NCI-H2227 (cell line): Measurements from ENCODE around the gene ATP5F1B.
"Not testable (repeated sequence)": the region's sequence is repeated elsewhere in the genome, so short reads cannot be mapped to it uniquely, and the experiment has no call there.

Source experiments
- DNase-seq: peaks from one replicate; lab custom pipeline; 2025; ENCODE audit not compliant: unreplicated experiment; lab: John Stamatoyannopoulos, UW

ATP5F1B gene

GRCh38 chr12:56653781-56654180 lies 8.0 kb upstream of the ATP5F1B start:
- not testable (repeated sequence) for DNase-seq

GRCh38 chr12:56648023-56648422 lies 2.2 kb upstream of the ATP5F1B start:
- DNase-seq = not testable (repeated sequence)

- DNase-seq = peak; percentile 34
Measured at GRCh38 chr12:56645201-56645716, 525 bp downstream of the ATP5F1B start.

DNA sequence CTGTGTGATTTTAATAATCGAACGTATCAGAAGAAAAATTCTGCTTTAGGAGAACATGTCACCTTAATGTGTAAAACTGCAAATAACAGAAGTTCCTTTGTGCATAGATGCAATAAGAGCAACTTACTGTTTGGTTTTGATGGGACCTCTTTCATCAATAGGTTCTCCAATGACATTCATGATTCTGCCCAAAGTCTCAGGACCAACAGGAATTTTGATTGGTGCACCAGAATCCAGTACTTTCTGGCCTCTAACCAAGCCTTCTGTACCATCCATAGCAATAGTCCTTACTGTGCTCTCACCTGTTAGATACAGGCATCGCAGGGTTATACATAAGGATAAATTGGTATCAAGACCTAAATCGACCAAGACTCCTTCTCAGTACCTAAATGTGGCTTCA lies 1.1 kb downstream of the ATP5F1B start:
- no peak for DNase-seq

- no peak for DNase-seq
Measured at GRCh38 chr12:56641219-56641618, 4.6 kb downstream of the ATP5F1B start.

GRCh38 chr12:56637621-56638020 lies 8.2 kb downstream of the ATP5F1B start:
- DNase-seq = no peak

DNA sequence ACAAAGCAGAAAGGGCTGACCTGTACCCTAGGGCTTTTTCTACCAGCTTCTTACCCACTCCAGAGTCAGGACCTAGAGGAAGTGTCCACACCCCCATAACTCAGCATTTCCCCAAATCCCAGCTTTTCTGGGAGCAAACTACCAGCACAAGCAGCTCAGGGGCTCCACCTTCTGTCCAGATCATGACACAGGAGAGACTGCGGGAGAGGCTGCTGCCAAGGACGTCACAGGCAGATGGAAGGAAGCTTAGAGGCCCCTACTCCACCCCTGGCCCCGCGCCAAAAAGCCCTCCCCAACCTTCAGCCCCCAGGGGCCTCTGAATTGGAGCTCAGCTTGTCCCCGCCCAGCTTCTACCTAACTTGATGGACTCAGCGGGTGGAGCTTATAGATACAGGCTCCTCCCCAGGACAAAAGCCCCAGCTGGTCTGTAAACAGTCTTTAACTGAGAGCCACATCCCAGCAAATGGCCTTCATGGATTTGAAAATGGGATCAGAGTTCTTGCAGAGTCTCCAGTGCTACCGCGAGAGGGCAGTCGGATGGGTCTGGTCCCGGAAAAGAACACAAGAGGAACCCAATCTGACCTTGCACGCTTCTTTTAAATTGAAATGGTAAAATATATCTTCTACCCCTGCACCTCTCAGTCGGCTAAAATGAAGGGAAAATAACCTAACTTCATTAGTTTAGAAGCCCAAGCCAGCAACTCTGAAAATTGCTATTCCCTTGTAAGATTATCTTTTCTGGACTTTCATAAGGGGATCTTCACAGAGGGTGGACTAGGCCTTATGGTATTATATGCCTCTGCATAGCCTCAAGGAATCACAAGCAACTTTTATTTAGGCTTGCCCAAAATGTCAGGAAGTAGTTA lies 8.9 kb downstream of the ATP5F1B start:
- DNase-seq = peak; percentile 98

- peak; percentile 65 for DNase-seq
Measured at GRCh38 chr12:56635806-56636674, 9.7 kb downstream of the ATP5F1B start.

DNA sequence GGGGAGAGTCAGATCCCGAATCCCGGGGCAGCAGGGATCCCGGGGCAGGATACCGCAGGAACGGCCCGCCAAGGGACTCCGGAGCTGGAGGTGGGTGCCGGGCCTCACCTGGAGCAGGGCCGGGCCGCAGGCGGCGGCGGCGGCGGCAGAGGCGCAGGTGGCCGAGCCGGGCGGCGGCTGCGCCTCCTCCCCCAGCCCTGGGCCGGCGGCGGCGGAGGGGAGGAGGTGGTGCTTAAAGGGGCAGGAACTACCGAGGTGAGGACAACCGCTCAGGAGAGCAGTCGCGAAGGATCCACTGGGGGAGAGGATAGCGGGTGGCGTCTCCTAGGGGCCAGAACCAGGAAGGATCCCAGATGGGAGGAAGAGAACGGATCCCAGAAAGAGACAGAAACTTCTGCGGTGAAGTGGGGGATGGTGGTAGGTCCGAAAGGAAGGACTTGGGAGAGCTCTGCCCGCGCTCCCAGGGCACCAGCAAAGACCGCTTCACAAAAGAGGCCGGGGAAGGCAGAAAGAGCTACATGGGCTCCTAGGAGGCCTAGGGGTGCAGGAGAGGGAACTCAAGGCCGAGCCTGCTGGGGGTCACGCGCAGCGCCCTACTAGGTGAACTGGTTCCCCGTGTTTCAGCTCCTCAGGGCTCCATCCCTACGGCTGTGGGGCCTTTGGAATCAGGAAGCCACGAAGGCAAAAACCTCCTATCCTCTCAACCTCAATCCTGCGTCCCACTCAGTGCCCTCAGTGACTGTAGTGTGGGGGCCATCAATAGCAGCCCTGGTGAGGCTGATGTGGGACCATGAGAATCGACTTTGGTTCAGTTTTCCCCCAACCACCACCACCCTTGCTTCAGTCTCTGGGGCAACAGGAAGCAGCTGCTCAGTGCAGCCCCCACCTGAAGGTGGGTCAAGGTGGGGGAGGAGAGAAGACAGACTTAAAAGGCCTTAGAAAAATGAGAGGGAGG lies 10.7 kb downstream of the ATP5F1B start:
- peak; percentile 77 for DNase-seq

GRCh38 chr12:56634242-56634836 lies 11.4 kb downstream of the ATP5F1B start:
- DNase-seq = peak; percentile 66

- no peak for DNase-seq
Measured at GRCh38 chr12:56633468-56634241, 12.1 kb downstream of the ATP5F1B start.

DNA sequence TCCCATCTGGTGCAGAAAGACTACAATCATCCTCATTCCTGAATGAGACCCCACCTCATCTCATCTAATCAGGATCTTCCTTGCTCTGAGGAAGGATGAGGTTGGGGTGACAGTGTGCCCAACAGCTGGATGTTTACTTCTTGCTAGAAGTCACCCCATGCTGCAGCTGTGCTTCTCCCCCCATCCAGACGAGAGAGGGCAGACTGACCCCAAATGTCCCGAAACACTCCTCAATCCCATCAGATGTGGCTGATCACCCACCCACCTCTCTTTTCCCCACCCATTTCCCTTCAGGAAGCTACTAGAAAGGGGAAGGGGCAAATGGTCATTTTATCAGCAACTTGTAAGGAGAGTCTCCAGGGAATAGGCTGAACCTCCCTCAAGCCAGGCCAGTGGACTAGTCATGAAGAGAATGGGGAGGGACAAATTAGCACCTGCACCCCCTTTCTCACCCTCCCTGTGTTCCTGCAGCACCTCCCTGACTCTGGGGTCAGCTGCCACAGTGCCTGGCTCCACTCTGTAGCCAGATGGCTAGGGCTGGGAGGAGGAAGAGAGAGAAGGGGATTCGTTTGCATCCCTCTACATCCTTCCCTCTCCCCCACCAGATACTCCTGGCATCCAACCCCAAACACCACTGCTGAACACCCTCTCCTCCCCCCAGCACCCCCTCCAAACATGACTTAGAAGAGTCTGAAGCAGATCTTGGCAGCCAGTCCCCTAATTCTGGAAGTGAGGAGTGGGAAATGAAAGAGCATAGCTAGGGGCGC lies 12.9 kb downstream of the ATP5F1B start:
- no peak for DNase-seq

GRCh38 chr12:56631790-56632700 lies 13.7 kb downstream of the ATP5F1B start:
- peak; percentile 44 for DNase-seq

DNA sequence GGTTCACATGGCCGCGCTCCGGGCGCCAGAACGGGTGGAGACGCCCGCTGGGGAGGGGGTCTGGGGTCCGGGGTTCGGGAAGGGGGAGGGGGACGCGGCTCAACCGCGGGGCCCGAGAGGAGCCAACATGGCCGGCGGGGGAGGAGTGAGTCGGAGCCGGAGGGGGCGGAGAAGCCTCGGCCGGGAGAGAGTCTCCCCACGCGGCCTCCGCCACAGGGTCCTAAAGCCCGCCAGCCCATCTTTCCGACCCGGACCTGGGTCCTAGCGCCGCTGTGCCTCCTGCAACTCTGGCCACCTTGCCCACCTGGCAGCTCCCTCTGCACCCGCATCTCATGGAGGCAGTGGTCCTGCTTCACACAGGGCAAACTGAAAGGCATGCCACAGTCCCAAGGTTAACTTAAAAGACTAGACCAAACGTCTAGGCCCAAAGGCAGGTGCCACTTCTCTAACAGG lies 15.6 kb downstream of the ATP5F1B start, which contains the start of gene BAZ2A:
BAZ2A (minus strand) TSS at position 147 of the 453 bp plus-strand sequence. CDS start 12,796 bp downstream, outside the sequence.
- peak; percentile 84 for DNase-seq

DNA sequence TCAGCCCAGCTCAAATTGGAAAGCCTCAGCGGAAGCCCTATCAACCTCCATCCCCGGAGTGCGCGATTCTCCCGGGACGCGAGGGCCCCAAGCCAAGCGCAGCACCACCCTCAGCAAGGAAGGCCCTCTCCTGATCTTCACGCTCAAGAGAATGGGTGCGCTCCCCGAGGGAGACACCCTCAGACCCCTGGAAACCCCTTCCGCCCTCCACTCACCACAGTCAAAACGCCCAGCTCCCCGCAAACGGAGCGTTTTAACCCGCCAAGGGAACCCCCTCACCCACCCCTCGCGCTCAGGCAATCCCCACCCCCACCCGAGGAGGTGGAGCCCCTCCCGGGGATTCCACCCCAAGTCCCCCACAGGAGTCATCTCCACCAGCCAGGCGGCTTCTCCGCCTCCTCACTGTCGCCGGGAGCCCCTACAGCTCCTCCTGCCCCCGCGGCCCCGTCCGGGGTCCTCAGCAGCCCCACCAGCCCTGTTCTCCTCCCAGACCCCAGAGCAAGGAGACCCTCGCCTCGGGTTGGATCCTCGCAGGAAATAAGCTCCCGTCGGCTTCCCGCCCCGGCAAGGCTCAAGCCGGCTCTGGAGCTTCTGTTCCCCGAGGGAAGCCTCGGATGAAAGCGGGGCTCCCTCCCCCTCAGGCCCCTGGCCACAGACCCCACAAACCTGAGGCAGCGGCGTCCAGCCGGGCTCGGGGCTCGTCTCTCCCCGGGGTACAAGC lies 16.2 kb downstream of the ATP5F1B start:
- no peak for DNase-seq

DNA sequence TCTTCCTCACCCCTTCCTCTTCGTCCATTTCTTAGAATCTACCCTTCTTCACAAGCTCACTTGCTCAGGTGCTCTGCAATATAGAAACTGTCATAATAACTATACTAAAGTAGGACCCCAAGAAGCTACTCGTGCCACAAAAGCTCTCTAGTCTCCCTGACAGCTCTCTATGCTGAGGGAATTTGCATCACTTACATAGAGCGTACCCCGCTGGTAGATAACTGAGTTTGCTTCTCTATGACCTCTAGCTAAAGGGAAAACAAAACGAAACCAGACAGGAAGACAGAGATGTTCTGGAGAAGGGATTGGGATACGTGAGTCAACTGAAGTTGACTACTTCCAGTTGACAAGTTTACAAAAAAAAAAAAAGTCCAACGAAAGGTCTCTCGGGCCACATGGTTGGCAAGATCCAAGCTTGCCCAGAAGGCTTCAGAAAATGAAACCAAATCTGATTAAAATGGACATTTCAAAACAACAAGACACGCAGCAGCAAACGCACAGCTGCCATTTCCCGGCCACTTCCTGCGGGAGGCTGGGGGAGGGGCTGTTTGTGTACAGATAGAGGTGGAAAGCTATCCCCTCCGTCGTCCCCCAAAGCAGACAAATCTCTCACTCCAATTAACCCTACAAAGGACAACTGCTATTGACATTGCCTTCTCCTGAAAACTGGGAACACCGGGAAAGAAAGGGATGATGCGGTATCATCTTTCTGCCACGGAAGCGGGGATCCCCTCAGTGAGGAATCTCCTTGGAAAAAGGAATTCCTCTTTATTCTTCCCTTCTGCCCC lies 16.9 kb downstream of the ATP5F1B start:
- peak; percentile 11 for DNase-seq
